WTC11 (cell line): ENCODE data around the gene CTTNBP2. TPM values are rescaled to one million over a fixed set of nuclear protein-coding genes. Genes with fewer than 3 reads are reported as not detected.

Experiments
- ATAC-seq: fragments of 200-7000 bp; cut with Tn5 transposase; 2 replicates; pipeline ENCODE4 v1.10.0; 2021; ENCODE audit warnings: mild to moderate bottlenecking, moderate library complexity
- CTCF ChIA-PET: fragments of 300-600 bp; sonication (Branson Sonifier 250); formaldehyde crosslinking; loops from one replicate; lab custom pipeline; 2021; ENCODE audit warnings: antibody characterized with exemption; lab: Charles Lee
- POLR2A ChIA-PET: fragments of 350-600 bp; sonication (Branson Sonifier 250); formaldehyde crosslinking; loops from one replicate; lab custom pipeline; 2021; ENCODE audit warnings: antibody characterized with exemption; lab: Charles Lee
- DNase-seq: peaks from one replicate; pipeline ENCODE4 v3.0.0; 2021; ENCODE audit warnings: low spot score
- H3K27ac Mint-ChIP-seq: 2 replicates; pipeline ENCODE4 v1.8.0; 2021; ENCODE audit warnings: mixed read lengths
- H3K27me3 Mint-ChIP-seq: 2 replicates; pipeline ENCODE4 v1.8.0; 2021; ENCODE audit warnings: low read depth, mild to moderate bottlenecking, moderate library complexity, mixed read lengths
- H3K36me3 Mint-ChIP-seq: 2 replicates; pipeline ENCODE4 v1.8.0; 2021; ENCODE audit warnings: mixed read lengths
- H3K4me1 Mint-ChIP-seq: 2 replicates; pipeline ENCODE4 v1.8.0; 2022; ENCODE audit warnings: mixed read lengths
- H3K4me3 Mint-ChIP-seq: 2 replicates; pipeline ENCODE4 v1.8.0; 2021; ENCODE audit warnings: mild to moderate bottlenecking, moderate library complexity, mixed read lengths
- H3K9me3 Mint-ChIP-seq: 2 replicates; pipeline ENCODE4 v1.8.0; 2021; ENCODE audit warnings: mixed read lengths
- E2F5 ChIP-seq: sonication (generic); formaldehyde crosslinking; IDR thresholded peaks from 2 replicates; pipeline ENCODE4 v1.8.1; 2022; ENCODE audit warnings: mild to moderate bottlenecking, moderate library complexity, missing genetic modification reagents
- ELF4 ChIP-seq: sonication (generic); formaldehyde crosslinking; IDR thresholded peaks from 2 replicates; pipeline ENCODE4 v1.8.1; 2022; ENCODE audit warnings: low read depth, mild to moderate bottlenecking, moderate library complexity, missing genetic modification reagents
- EMX1 ChIP-seq: fragments of 250-450 bp; sonication (Bioruptor Pico); IDR thresholded peaks from 2 replicates; pipeline ENCODE4 v1.8.0; 2021; ENCODE audit warnings: mild to moderate bottlenecking
- FOXJ3 ChIP-seq: sonication (generic); formaldehyde crosslinking; IDR thresholded peaks from 2 replicates; pipeline ENCODE4 v1.9.0; 2021; ENCODE audit warnings: missing genetic modification reagents, mild to moderate bottlenecking, borderline replicate concordance
- FOXP4 ChIP-seq: sonication (generic); formaldehyde crosslinking; IDR thresholded peaks from 2 replicates; pipeline ENCODE4 v1.8.0; 2022; ENCODE audit warnings: mild to moderate bottlenecking, missing genetic modification reagents
- GRHL2 ChIP-seq: fragments of 250-450 bp; sonication (Bioruptor Pico); IDR thresholded peaks from 2 replicates; pipeline ENCODE4 v1.8.0; 2022; ENCODE audit warnings: mild to moderate bottlenecking, moderate library complexity; ENCODE audit not compliant: insufficient replicate concordance, severe bottlenecking
- HMGA2 ChIP-seq: fragments of 250-450 bp; sonication (Bioruptor Pico); IDR thresholded peaks from 2 replicates; pipeline ENCODE4 v1.4.0; 2021; ENCODE audit warnings: mild to moderate bottlenecking, moderate library complexity
- MXD4 ChIP-seq: fragments of 250-450 bp; sonication (Bioruptor Pico); IDR thresholded peaks from 2 replicates; pipeline ENCODE4 v1.8.0; 2021; ENCODE audit warnings: mild to moderate bottlenecking, moderate library complexity, borderline replicate concordance
- NFATC4 ChIP-seq: fragments of 250-450 bp; sonication (Bioruptor Pico); IDR thresholded peaks from 2 replicates; pipeline ENCODE4 v1.9.0; 2021; ENCODE audit warnings: mild to moderate bottlenecking
- NR1H2 ChIP-seq: sonication (generic); formaldehyde crosslinking; IDR thresholded peaks from 2 replicates; pipeline ENCODE4 v1.9.0; 2021; ENCODE audit warnings: mild to moderate bottlenecking, moderate library complexity, missing genetic modification reagents
- PRDM15 ChIP-seq: sonication (generic); formaldehyde crosslinking; IDR thresholded peaks from 2 replicates; pipeline ENCODE4 v1.8.0; 2022; ENCODE audit warnings: missing genetic modification reagents
- RELA ChIP-seq: sonication (generic); formaldehyde crosslinking; IDR thresholded peaks from 2 replicates; pipeline ENCODE4 v1.8.1; 2022; ENCODE audit warnings: missing genetic modification reagents, mild to moderate bottlenecking, borderline replicate concordance
- SOX15 ChIP-seq: fragments of 250-450 bp; sonication (Bioruptor Pico); IDR thresholded peaks from 2 replicates; pipeline ENCODE4 v1.9.0; 2021; ENCODE audit warnings: mild to moderate bottlenecking
- SP1 ChIP-seq: sonication (generic); formaldehyde crosslinking; conservative IDR thresholded peaks from 2 replicates; pipeline ENCODE4 v1.8.1; 2022; ENCODE audit warnings: missing genetic modification reagents
- TP53 ChIP-seq: sonication (generic); formaldehyde crosslinking; IDR thresholded peaks from 2 replicates; pipeline ENCODE4 v1.8.1; 2023; ENCODE audit warnings: mild to moderate bottlenecking, missing genetic modification reagents
- ZNF121 ChIP-seq: sonication (generic); formaldehyde crosslinking; IDR thresholded peaks from 2 replicates; pipeline ENCODE4 v1.8.0; 2023; ENCODE audit warnings: missing genetic modification reagents
- ZNF138 ChIP-seq: sonication (generic); formaldehyde crosslinking; conservative IDR thresholded peaks from 2 replicates; pipeline ENCODE4 v1.8.1; 2022; ENCODE audit warnings: mild to moderate bottlenecking, moderate library complexity, missing genetic modification reagents
- ZNF232 ChIP-seq: sonication (generic); formaldehyde crosslinking; IDR thresholded peaks from 2 replicates; pipeline ENCODE4 v1.8.0; 2022; ENCODE audit warnings: mild to moderate bottlenecking, missing genetic modification reagents
- ZNF416 ChIP-seq: fragments of 250-450 bp; sonication (Bioruptor Pico); IDR thresholded peaks from 2 replicates; pipeline ENCODE4 v1.9.0; 2021; ENCODE audit warnings: mild to moderate bottlenecking, inconsistent platforms
- ZSCAN18 ChIP-seq: fragments of 250-450 bp; sonication (Bioruptor Pico); IDR thresholded peaks from 2 replicates; pipeline ENCODE4 v2.1.2; 2022; ENCODE audit warnings: mild to moderate bottlenecking, moderate library complexity
- total RNA-seq: library from RNA; stranded (reverse); gene quantifications from 3 replicates; pipeline ENCODE4 v1.2.3, GENCODE V29; 2021

Gene CTTNBP2
- total RNA-seq, 1 experiment from 2014 or later: 22.1 TPM

- peaks cover 82% of the 10 kb centered on the region for H3K4me1 Mint-ChIP-seq
- ChIA-PET CTCF (interaction anchor here (0.9 to 1.3 kb wide), 2 partner anchors 26 to 28 kb away, joined by 3 read pairs; no protein-coding TSS in a partner anchor), POLR2A (interaction anchor here (0.6 kb wide), 1 partner anchor 136 kb away, joined by 5 read pairs; no protein-coding TSS in a partner anchor)
- no peak for ATAC-seq
- no peaks in the 10 kb centered on the region for H3K27me3 Mint-ChIP-seq
- TF ChIP-seq FOXP4 (CRISPR knock-in tag): no peak
- TF ChIP-seq GRHL2 (CRISPR knock-in tag): no peak
- TF ChIP-seq NFATC4: no peak
- no peaks in the 10 kb centered on the region for H3K36me3 Mint-ChIP-seq
- no peak overlapping the region for H3K4me3 Mint-ChIP-seq
- DNase-seq: no peak
- no peaks in the 10 kb centered on the region for H3K9me3 Mint-ChIP-seq
- H3K27ac Mint-ChIP-seq: peak overlapping the region; percentile 90
These were observed 65.6 kb downstream of the CTTNBP2 start for GRCh38 chr7:117807676-117808075.

- Mint-ChIP-seq H3K27ac (peak overlapping the region; percentile 76; the same call in 1 of the 2 replicates), H3K27me3 (no peaks in the 10 kb centered on the region), H3K36me3 (no peaks in the 10 kb centered on the region), H3K4me1 (peaks cover 84% of the 10 kb centered on the region), H3K9me3 (no peaks in the 10 kb centered on the region), H3K4me3 (no peak overlapping the region)
- no peak for TF ChIP-seq FOXJ3 (CRISPR knock-in tag)
- no peak for TF ChIP-seq E2F5 (CRISPR knock-in tag)
- no peak for TF ChIP-seq ELF4 (CRISPR knock-in tag)
- no peak for TF ChIP-seq RELA
- no peak for TF ChIP-seq ZNF416 (CRISPR knock-in tag)
- TF ChIP-seq FOXP4 (CRISPR knock-in tag): no peak
- TF ChIP-seq MXD4 (CRISPR knock-in tag): no peak
- ChIA-PET POLR2A (no interaction called here), CTCF (no interaction called here)
- no peak for DNase-seq
- no peak for ATAC-seq
These were observed 67.2 kb downstream of the CTTNBP2 start for GRCh38 chr7:117806011-117806410.

- CTCF ChIA-PET: no interaction called here
- DNase-seq (no peak), ATAC-seq (no peak)
- Mint-ChIP-seq H3K27ac (no peak overlapping the region), H3K27me3 (no peaks in the 10 kb centered on the region), H3K36me3 (no peaks in the 10 kb centered on the region), H3K4me1 (peaks cover 84% of the 10 kb centered on the region), H3K4me3 (no peak overlapping the region), H3K9me3 (no peaks in the 10 kb centered on the region)
- TF ChIP-seq HMGA2 (CRISPR knock-in tag): no peak
- POLR2A ChIA-PET: no interaction called here
These were observed 68.0 kb downstream of the CTTNBP2 start for GRCh38 chr7:117805241-117805640.

- Mint-ChIP-seq H3K36me3 (no peaks in the 10 kb centered on the region), H3K27ac (no peak overlapping the region), H3K4me1 (peaks cover 78% of the 10 kb centered on the region), H3K4me3 (no peak overlapping the region), H3K27me3 (no peaks in the 10 kb centered on the region), H3K9me3 (no peaks in the 10 kb centered on the region)
- ChIA-PET POLR2A (no interaction called here), CTCF (no interaction called here)
- DNase-seq (no peak), ATAC-seq (no peak)
- TF ChIP-seq NR1H2 (CRISPR knock-in tag) (no peak), EMX1 (CRISPR knock-in tag) (no peak), ZNF121 (CRISPR knock-in tag) (no peak), SOX15 (CRISPR knock-in tag) (no peak), PRDM15 (no peak), ZSCAN18 (CRISPR knock-in tag) (no peak), TP53 (CRISPR knock-in tag) (no peak), E2F5 (CRISPR knock-in tag) (no peak), SP1 (CRISPR knock-in tag) (no peak), ZNF232 (CRISPR knock-in tag) (no peak), ZNF138 (CRISPR knock-in tag) (no peak)
These were observed 69.8 kb downstream of the CTTNBP2 start for GRCh38 chr7:117803476-117803875.
